OCI-M2 (cell line): Measurements from ENCODE around the gene MYBPHL.

Experiments
- DNase-seq: peaks from one replicate; lab custom pipeline; 2025; ENCODE audit not compliant: unreplicated experiment; lab: John Stamatoyannopoulos, UW

The MYBPHL gene

GRCh38 chr1:109266965-109267364 lies 39.8 kb downstream of the MYBPHL start:
- no peak for DNase-seq

GRCh38 chr1:109265741-109266330 lies 41.0 kb downstream of the MYBPHL start:
- DNase-seq: no peak

- no peak for DNase-seq
These were observed 41.8 kb downstream of the MYBPHL start for GRCh38 chr1:109265016-109265415.

GRCh38 chr1:109264379-109264755 lies 42.4 kb downstream of the MYBPHL start:
- DNase-seq: no peak

GRCh38 chr1:109263597-109264378 lies 43.0 kb downstream of the MYBPHL start:
- DNase-seq: no peak

- no peak for DNase-seq
These were observed 43.6 kb downstream of the MYBPHL start for GRCh38 chr1:109263234-109263596.

- DNase-seq: no peak
These were observed 44.4 kb downstream of the MYBPHL start for GRCh38 chr1:109262231-109263055.

GRCh38 chr1:109261578-109261977 lies 45.2 kb downstream of the MYBPHL start:
- DNase-seq: no peak

GRCh38 chr1:109261006-109261405 lies 45.8 kb downstream of the MYBPHL start:
- DNase-seq: no peak

GRCh38 chr1:109259674-109260557 lies 46.9 kb downstream of the MYBPHL start:
- no peak for DNase-seq

- DNase-seq: no peak
These were observed 48.0 kb downstream of the MYBPHL start for GRCh38 chr1:109258481-109259466.

- no peak for DNase-seq
These were observed 49.0 kb downstream of the MYBPHL start for GRCh38 chr1:109257682-109258421.

- DNase-seq: no peak
These were observed 49.7 kb downstream of the MYBPHL start for GRCh38 chr1:109256971-109257681.

GRCh38 chr1:109256085-109256484 lies 50.7 kb downstream of the MYBPHL start:
- no peak for DNase-seq

GRCh38 chr1:109255678-109256077 lies 51.1 kb downstream of the MYBPHL start:
- DNase-seq: no peak

- no peak for DNase-seq
These were observed 51.6 kb downstream of the MYBPHL start for GRCh38 chr1:109255097-109255651.

GRCh38 chr1:109254621-109255096 lies 52.2 kb downstream of the MYBPHL start:
- no peak for DNase-seq
